ENCODE measurements around the gene RBM15.

The RBM15 gene

DNA sequence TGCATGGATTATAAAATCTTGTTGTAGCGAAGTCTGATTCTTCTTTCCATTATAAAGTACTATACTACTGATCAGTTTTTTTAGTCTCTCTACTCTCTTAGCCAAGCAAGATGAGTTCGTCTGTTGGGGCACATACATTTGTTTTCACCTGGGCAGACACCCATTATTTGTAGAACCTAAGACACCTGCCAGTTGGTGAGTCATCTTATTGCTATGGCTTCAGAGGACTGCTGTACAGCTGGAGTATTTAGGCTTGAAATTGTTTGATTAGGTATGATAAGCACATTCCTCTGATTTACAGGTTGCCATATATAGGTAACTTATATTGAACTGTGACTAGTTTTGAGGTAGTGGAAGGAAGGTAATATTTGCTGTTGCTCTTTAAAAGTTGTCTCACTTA lies 17.2 kb downstream of the RBM15 start:
- no peak for DNase-seq

DNA sequence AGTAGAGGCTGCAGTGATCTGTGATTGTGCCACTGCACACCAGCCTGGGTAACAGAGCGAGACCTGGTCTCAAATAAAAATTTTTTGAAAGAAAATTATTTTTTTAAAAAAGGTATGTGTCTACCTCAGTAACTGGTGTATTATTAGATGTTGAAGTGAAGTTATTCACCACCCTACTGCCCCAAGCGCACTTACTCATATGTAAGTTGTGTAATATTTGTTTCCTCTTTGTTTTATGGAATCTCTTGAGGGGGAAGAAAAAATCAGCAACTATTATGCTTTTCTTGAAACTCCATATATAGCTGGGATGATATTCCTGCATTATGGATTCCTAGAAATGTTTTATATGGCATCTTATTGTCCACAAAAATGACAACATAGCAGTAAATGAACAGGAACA lies 21.3 kb downstream of the RBM15 start:
- DNase-seq = no peak

- no peak for DNase-seq
Measured at GRCh38 chr1:110361856-110362255, 22.7 kb downstream of the RBM15 start.

DNA sequence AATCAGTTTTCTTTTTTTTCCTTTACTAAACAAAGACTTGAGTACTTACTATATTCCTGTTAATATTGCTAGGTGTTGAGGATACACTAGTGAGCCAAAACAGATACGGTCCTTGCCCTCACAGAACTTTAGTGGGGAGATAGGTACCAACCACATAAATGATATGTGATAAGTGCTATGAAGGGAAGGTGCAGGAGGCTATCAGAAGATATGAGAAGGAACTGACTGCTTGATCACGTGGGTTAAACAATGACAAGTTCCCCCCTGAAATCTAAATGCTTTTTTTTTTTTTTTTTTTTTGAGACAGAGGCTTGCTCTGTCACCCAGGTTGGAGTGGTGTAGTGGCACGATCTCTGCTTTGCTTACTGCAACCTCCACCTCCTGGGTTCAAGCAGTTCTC lies 25.0 kb downstream of the RBM15 start:
- DNase-seq = no peak

GRCh38 chr1:110370827-110371226 lies 31.6 kb downstream of the RBM15 start:
- DNase-seq = no peak

DNA sequence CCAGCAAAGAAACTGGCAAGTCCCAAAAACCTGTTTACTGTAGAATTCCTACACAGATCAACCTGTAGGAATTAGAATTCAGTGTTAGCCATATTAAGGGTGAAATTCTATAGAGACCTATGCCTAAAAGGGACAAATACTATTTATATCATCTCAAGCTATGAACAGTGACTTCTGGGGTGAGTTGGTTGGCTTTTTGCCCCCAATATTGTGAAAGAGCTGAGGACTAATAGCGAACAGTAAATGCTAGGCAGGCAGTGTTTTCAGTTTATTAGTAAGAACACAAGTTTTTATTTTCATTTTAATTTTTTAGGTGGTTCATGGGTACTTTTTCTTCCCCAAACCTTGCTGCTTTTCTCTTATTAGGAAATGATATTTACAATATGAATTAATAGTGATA lies 36.3 kb downstream of the RBM15 start:
- DNase-seq = no peak

DNA sequence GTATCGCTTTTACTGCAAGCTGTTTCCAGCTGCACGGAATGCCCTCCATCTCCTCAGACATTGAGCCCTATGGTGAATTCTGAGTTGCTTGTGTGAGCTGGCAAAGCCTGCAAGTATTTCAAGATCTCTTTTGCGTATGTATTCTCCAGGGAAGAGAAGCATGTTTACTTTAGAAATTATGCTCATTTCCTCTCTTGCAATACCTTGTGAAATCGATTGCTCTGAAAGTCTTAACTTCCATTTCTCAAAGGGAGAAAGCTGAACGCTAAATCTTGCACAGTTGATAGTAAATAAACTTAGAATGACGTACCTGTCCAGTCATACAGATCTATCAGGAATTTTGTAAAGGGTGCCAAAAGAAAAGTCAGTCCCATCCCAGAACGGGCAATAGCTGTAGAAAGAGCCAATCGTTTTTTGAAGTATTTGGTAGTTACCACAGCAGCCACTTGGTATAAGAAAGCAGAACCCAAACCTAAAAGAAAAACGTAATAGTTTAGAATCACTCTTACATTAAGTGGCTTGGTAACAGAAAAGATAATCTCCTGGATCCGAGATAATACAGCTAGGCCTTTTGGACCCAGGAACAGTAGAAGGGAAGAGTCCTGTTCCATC lies 41.6 kb downstream of the RBM15 start:
- no peak for DNase-seq

GRCh38 chr1:110383251-110383990 lies 44.2 kb downstream of the RBM15 start:
- no peak for DNase-seq

DNA sequence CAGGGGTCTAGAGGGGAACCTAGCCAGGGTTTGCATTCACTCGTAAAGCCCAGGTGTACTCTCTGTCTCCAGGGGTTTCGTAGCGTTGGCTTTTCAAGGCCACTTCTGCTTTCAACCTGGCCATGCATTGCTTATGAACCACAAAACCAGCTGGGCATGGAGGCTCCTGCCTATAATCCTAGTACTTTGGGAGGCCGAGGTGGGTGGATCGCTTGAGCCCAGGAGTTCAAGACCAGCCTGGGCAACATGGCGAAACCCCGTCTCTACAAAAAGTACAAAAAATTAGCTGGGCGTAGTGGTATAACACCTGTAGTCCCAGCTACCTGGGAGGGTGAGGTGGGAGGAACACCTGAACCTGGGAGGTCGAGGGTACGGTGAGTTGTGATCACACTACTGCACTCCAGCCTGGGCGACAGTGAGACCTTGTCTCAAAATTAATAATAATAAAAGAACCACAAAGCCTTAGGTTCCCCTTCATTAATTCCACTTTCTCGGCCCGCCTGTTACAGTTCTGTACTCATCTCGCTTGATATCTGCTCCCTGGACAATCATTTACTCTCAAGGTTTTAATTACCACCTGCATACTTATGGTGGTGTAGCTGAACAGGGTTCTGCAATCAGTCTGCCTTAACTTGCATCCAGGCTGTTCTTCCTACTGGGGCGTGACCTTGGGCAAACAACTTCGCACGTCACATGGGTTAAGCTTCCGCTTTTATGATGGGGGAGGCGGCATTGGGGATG lies 45.6 kb downstream of the RBM15 start:
- DNase-seq = no peak

GRCh38 chr1:110385369-110385768 lies 46.2 kb downstream of the RBM15 start:
- DNase-seq = no peak

GRCh38 chr1:110387048-110387754 lies 48.0 kb downstream of the RBM15 start:
- DNase-seq = no peak

GRCh38 chr1:110390096-110390495 lies 50.9 kb downstream of the RBM15 start:
- DNase-seq = no peak

GRCh38 chr1:110390692-110391245 lies 51.6 kb downstream of the RBM15 start, which contains the start of gene SLC16A4:
TSS of gene SLC16A4 (minus strand) at chr1:110391026. CDS start at chr1:110389323, 1,703 bp downstream.
- no peak for DNase-seq

GRCh38 chr1:110393286-110393685 lies 54.1 kb downstream of the RBM15 start:
- no peak for DNase-seq

DNA sequence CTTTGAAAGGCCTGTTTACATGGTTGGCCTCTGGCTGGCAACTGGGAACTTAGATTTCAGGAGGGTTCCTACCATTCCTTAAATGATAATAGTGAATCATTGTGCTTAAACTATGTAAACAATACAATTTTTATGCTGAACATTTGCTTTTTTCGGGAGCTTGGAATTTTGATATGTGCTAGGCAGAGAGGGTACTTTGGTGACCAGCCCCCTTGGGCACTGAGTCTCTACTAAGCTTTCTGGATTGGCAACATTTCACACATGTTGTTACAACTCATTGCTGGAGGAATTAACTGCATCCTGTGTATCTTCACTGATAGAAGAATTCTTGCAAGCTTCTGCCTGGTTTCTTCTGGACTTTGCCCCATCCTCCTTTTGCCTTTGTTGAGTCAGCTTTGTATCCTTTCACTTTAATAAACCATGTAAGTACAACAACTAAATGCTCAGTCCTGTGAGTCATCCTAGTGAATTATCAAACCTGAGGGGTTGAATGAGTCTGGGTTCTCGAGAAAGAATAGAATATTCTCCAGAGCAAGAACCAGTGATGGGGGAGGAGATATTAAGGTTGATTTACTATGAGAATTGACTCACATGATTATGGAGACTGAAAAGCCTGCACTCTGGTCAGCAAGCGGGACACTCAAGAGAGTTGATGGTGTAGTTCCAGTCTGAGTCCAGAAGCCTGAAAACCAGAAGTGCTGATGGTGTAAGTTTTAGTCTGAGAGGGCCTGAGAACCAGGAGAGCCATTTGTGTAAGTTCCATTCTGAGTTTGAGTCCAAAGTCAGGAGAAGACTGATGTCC lies 54.7 kb downstream of the RBM15 start:
- no peak for DNase-seq

DNA sequence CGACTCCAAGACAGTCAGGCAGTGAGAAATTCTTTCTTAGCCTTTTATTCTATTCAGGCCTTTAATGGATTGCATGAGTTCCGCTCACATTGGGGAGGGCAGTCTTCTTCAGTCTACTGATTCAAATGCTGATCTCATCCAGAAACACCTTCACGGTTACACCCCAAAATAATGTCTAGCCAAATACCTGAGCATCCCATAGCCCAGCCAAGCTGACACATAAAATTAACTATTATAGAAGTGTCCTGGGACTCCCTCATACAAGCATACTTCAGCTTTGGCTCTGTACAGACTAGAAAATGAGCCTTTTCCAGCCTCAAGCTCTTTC lies 55.3 kb downstream of the RBM15 start:
- DNase-seq = no peak

All from CD4-positive, alpha-beta T cell treated with Interleukin-17A for 4 hours (primary cell).